Keratinocyte (primary cell): ENCODE measurements around the gene NMRAL1. TPM values are rescaled to one million over a fixed set of nuclear protein-coding genes. Genes with fewer than 3 reads are reported as not detected.

Source experiments
- DNase-seq: peaks from one replicate; pipeline ENCODE4 v3.0.0-alpha.2; 2011; ENCODE audit warnings: low read depth, missing footprints, low spot score
- FAIRE-seq: peaks from 2 replicates; lab custom pipeline; 2011; peaks lifted over from hg19 to GRCh38; lab: Jason Lieb, UNC
- H2AFZ ChIP-seq: 2 replicates; pipeline ENCODE4 v1.6.0; 2012; ENCODE audit warnings: low read length, control low read depth, inconsistent platforms; ENCODE audit not compliant: control insufficient read depth
- H3K27ac ChIP-seq: 2 replicates; pipeline ENCODE4 v1.5.1; 2011; ENCODE audit warnings: low read length; ENCODE audit not compliant: control insufficient read depth, insufficient read depth
- H3K27me3 ChIP-seq: 3 replicates; pipeline ENCODE4 v1.6.0; 2011; ENCODE audit warnings: low read length; ENCODE audit not compliant: control insufficient read depth, insufficient read depth; ENCODE audit errors: extremely low read depth
- H3K36me3 ChIP-seq, 2 experiments: 2 replicates in 1 of 2; 3 replicates in 1 of 2; pipeline ENCODE4 v1.5.1; 2011; ENCODE audit warnings: low read length in 2 of 2, mild to moderate bottlenecking in 1 of 2; ENCODE audit not compliant: control insufficient read depth in 2 of 2, insufficient read depth in 2 of 2; ENCODE audit errors: extremely low read depth in 1 of 2
- H3K4me1 ChIP-seq: 3 replicates; pipeline ENCODE4 v1.5.1; 2011; ENCODE audit warnings: low read length; ENCODE audit not compliant: control insufficient read depth, insufficient read depth; ENCODE audit errors: extremely low read depth
- H3K4me2 ChIP-seq: 3 replicates; pipeline ENCODE4 v1.6.0; 2011; ENCODE audit warnings: low read depth, low read length; ENCODE audit not compliant: control insufficient read depth, insufficient read depth; ENCODE audit errors: extremely low read depth
- H3K4me3 ChIP-seq, 3 experiments: fragments of 200-600 bp in 1 of 3; sonication (generic) in 1 of 3; 2 replicates in 2 of 3; 3 replicates in 1 of 3; pipeline ENCODE4 v1.5.1; 2011 to 2016; ENCODE audit warnings: low read length in 3 of 3, mild to moderate bottlenecking in 3 of 3, control low read depth in 2 of 3, inconsistent platforms in 1 of 3, low read depth in 1 of 3, mixed read lengths in 1 of 3, mixed run types in 1 of 3, moderate library complexity in 1 of 3; ENCODE audit not compliant: control insufficient read depth in 2 of 3, insufficient read depth in 2 of 3; ENCODE audit errors: extremely low read depth in 1 of 3
- H3K79me2 ChIP-seq: 2 replicates; pipeline ENCODE4 v1.6.0; 2012; ENCODE audit warnings: low read length; ENCODE audit not compliant: control insufficient read depth, insufficient read depth
- H3K9ac ChIP-seq: 3 replicates; pipeline ENCODE4 v1.6.0; 2011; ENCODE audit warnings: low read length; ENCODE audit not compliant: control insufficient read depth, insufficient read depth; ENCODE audit errors: extremely low read depth
- H3K9me1 ChIP-seq: 3 replicates; pipeline ENCODE4 v1.6.0; 2011; ENCODE audit warnings: low read length; ENCODE audit not compliant: control insufficient read depth, insufficient read depth; ENCODE audit errors: extremely low read depth
- H3K9me3 ChIP-seq: 2 replicates; pipeline ENCODE4 v1.5.1; 2012; ENCODE audit warnings: low read depth, low read length; ENCODE audit not compliant: control insufficient read depth
- H4K20me1 ChIP-seq: 3 replicates; pipeline ENCODE4 v1.6.0; 2011; ENCODE audit warnings: low read length; ENCODE audit not compliant: control insufficient read depth, insufficient read depth; ENCODE audit errors: extremely low read depth
- EZH2 ChIP-seq: IDR thresholded peaks from one replicate; pipeline ENCODE4 v1.6.1; 2012; ENCODE audit warnings: inconsistent platforms, mild to moderate bottlenecking, low read length, moderate library complexity
- dilution Hi-C: fragments of 300-500 bp; cut with MboI; formaldehyde crosslinking; loops from one replicate; pipeline ENCODE4 v1.7.0; 2020; ENCODE audit warnings: low sequenced_read_pairs; ENCODE audit not compliant: extremely low pct_ligation_motif_present
- polyA plus RNA-seq, 5 experiments: library from polyadenylated mRNA; depleted of rRNA in 3 of 5; stranded (reverse) in 3 of 5; stranded (forward) in 1 of 5; unstranded in 1 of 5; fragments of >200 nt; gene quantifications; 1 replicate in 1 of 5; 2 replicates in 3 of 5; 3 replicates in 1 of 5; pipeline versions ENCODE4 v1.2.1 to v1.2.3, GENCODE V29; 2011 to 2012; ENCODE audit warnings: missing spikeins in 2 of 5, low read depth in 1 of 5, low replicate concordance in 1 of 5
- TF ChIP-seq, protein P1 (sequence below), 3 experiments: IDR thresholded peaks in 1 of 3; conservative IDR thresholded peaks in 1 of 3; optimal IDR thresholded peaks in 1 of 3; 2 replicates in 2 of 3; 3 replicates in 1 of 3; pipeline versions ENCODE3 to v1.5.1; 2011; ENCODE audit warnings: low read length in 3 of 3, mild to moderate bottlenecking in 3 of 3, moderate library complexity in 2 of 3, control low read depth in 1 of 3, inconsistent platforms in 1 of 3; ENCODE audit not compliant: insufficient read depth in 2 of 3; ENCODE audit errors: extremely low read depth in 1 of 3

The NMRAL1 gene
- polyA plus RNA-seq, 1 donor (not counting 4 experiments of a cell fraction or from before 2014, with no cell fraction given), result 39.5 TPM

DNA sequence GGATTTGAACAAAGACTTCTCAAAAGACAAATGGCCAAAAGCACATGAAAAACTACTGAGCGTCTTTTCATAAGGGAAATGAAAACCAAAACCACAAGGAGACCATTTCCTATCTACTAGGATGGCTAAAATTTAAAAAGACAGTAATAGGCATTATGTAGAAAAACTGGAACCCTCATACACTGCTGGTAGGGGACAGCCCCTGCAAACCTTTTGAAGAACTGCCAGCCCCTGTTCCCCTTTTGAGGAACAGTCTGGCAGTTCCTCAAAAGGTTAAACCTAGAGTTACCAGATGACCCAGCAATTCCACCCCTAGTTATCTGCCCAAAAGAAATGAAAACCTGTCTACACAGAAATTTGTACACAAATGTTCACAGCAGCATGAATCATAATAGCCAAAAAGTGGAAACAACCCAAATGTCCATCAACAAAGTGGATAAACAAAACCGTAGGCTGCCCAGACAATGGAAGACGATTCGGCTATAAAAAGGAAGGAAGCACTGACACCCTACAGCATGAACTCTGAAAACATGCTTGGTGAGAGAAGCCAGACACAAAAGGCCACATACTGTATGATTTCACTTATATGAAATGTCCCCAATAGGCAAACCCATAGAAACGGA, 41.3 kb upstream of the NMRAL1 start:
- dilution Hi-C loops, result no loop called here
- Histone ChIP-seq H3K27ac (no peak overlapping the region), H3K9me1 (no peaks in the 10 kb centered on the region), H3K9ac (no peak overlapping the region), H3K36me3 (peaks cover 25 to 27% of the 10 kb centered on the region in 2 experiments), H3K4me3 (no peak overlapping the region), H2AFZ (no peak overlapping the region), H3K4me1 (no peaks in the 10 kb centered on the region), H3K27me3 (no peaks in the 10 kb centered on the region), H3K4me2 (no peak overlapping the region), H3K79me2 (peaks cover 51% of the 10 kb centered on the region), H3K9me3 (no peaks in the 10 kb centered on the region), H4K20me1 (peaks cover 16% of the 10 kb centered on the region)
- FAIRE-seq (no peak), DNase-seq (no peak)
- TF ChIP-seq EZH2, result no peak
- TF ChIP-seq, protein P1, sequence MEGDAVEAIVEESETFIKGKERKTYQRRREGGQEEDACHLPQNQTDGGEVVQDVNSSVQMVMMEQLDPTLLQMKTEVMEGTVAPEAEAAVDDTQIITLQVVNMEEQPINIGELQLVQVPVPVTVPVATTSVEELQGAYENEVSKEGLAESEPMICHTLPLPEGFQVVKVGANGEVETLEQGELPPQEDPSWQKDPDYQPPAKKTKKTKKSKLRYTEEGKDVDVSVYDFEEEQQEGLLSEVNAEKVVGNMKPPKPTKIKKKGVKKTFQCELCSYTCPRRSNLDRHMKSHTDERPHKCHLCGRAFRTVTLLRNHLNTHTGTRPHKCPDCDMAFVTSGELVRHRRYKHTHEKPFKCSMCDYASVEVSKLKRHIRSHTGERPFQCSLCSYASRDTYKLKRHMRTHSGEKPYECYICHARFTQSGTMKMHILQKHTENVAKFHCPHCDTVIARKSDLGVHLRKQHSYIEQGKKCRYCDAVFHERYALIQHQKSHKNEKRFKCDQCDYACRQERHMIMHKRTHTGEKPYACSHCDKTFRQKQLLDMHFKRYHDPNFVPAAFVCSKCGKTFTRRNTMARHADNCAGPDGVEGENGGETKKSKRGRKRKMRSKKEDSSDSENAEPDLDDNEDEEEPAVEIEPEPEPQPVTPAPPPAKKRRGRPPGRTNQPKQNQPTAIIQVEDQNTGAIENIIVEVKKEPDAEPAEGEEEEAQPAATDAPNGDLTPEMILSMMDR (optimal IDR thresholded peaks at IDR 0.05 in 1 of 3, IDR thresholded peaks at IDR 0.05 in 1 of 3, conservative IDR thresholded peaks at IDR 0.05 in 1 of 3; ENCODE audit: extremely low read depth in 1 of 3, insufficient read depth in 2 of 3, low read length in 3 of 3), result no peak

DNA sequence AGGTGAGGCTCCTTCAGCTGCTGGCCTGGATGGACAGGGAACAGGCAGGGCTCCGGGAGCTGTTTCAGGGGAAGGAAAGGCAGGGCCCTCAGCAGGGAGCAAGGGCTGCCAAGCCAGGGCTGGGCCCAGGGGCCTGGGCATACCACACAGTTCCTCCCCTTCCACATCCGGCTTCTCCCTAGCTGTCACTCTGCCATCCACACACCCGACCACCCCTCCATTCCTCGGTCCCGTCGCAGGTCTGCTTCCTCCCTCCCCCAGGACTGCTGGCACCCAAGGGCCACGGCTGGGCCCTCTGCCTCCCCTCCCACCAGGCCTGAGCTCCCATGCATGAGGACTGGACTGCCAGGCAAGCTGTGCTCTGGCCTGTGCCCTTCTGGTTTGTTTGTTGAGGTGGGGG, 40.2 kb upstream of the NMRAL1 start:
- H2AFZ ChIP-seq, result no peak overlapping the region

More for the DNA sequence above, 40.2 kb upstream of the NMRAL1 start:
- Histone ChIP-seq H3K4me2 (no peak overlapping the region), H4K20me1 (peaks cover 16% of the 10 kb centered on the region), H3K9me1 (no peaks in the 10 kb centered on the region), H3K9me3 (no peaks in the 10 kb centered on the region), H3K27ac (no peak overlapping the region), H3K79me2 (peaks cover 47% of the 10 kb centered on the region), H3K4me3 (no peak overlapping the region), H3K36me3 (peaks cover 25 to 32% of the 10 kb centered on the region in 2 experiments), H3K4me1 (no peaks in the 10 kb centered on the region), H3K9ac (no peak overlapping the region), H3K27me3 (no peaks in the 10 kb centered on the region)
- dilution Hi-C loops, result no loop called here
- DNase-seq (no peak), FAIRE-seq (no peak)
- no peak for TF ChIP-seq EZH2
- TF ChIP-seq, protein P1 (optimal IDR thresholded peaks at IDR 0.05 in 1 of 3, IDR thresholded peaks at IDR 0.05 in 1 of 3, conservative IDR thresholded peaks at IDR 0.05 in 1 of 3; ENCODE audit: extremely low read depth in 1 of 3, insufficient read depth in 2 of 3, low read length in 3 of 3), result no peak
